Fibroblast of the aortic adventitia (primary cell): ENCODE results near the gene CENPP. TPM values are rescaled to one million over a fixed set of nuclear protein-coding genes. Genes with fewer than 3 reads are reported as not detected.

Experiments
- DNase-seq: peaks from one replicate; pipeline ENCODE4 v3.0.0-alpha.2; 2010; ENCODE audit warnings: low read depth
- H3K4me3 ChIP-seq: 2 replicates; pipeline ENCODE4 v1.5.1; 2011; ENCODE audit warnings: low read depth, mild to moderate bottlenecking, control low read depth, low read length, moderate library complexity
- small RNA-seq: library from RNA; depleted of rRNA; stranded (forward); fragments of <200 nt; gene quantifications from one replicate; pipeline ENCODE3, GENCODE V24; 2012
- total RNA-seq: library from RNA; depleted of rRNA; stranded (reverse); fragments of >200 nt; gene quantifications from 2 replicates; pipeline ENCODE4 v1.2.3, GENCODE V29; 2012; ENCODE audit warnings: low replicate concordance
- TF ChIP-seq, protein P1 (sequence below): IDR thresholded peaks from 2 replicates; pipeline ENCODE4 v1.5.1; 2011; ENCODE audit warnings: mild to moderate bottlenecking, low read length, control low read depth, inconsistent platforms; ENCODE audit not compliant: insufficient read depth

The CENPP gene
- total RNA-seq, 1 donor: 19.3 TPM

GRCh38 chr9:92668746-92669526, 343.2 kb downstream of the CENPP start:
- TF ChIP-seq, protein P1, sequence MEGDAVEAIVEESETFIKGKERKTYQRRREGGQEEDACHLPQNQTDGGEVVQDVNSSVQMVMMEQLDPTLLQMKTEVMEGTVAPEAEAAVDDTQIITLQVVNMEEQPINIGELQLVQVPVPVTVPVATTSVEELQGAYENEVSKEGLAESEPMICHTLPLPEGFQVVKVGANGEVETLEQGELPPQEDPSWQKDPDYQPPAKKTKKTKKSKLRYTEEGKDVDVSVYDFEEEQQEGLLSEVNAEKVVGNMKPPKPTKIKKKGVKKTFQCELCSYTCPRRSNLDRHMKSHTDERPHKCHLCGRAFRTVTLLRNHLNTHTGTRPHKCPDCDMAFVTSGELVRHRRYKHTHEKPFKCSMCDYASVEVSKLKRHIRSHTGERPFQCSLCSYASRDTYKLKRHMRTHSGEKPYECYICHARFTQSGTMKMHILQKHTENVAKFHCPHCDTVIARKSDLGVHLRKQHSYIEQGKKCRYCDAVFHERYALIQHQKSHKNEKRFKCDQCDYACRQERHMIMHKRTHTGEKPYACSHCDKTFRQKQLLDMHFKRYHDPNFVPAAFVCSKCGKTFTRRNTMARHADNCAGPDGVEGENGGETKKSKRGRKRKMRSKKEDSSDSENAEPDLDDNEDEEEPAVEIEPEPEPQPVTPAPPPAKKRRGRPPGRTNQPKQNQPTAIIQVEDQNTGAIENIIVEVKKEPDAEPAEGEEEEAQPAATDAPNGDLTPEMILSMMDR: no peak
- DNase-seq: peak; percentile 51

GRCh38 chr9:92669527-92669889, 343.8 kb downstream of the CENPP start:
- DNase-seq: no peak
- H3K4me3 ChIP-seq: peak overlapping the region; percentile 98
- TF ChIP-seq, protein P1: no peak

More at GRCh38 chr9:92668746-92669526, 343.2 kb downstream of the CENPP start:
- H3K4me3 ChIP-seq: peak overlapping the region; percentile 98

Small RNAs within 50 kb of the gene (small RNA-seq; reads per million reads assigned to genes)
- not detected for gene AL157827.1
- not detected for gene MIR3651
- gene MIR4670: not detected
- 23.4 reads per million, percentile 96 among the genes with 10 or more reads in this experiment for gene SNORA84

Other genes with a start within 250 kb of the CENPP start
- gene SPTLC1, start 210.5 kb upstream of the CENPP start, total RNA-seq: 51.5 and 119 TPM in 2 replicates
- gene IARS1, start 32.3 kb upstream of the CENPP start, total RNA-seq: 428 and 482 TPM in 2 replicates
- 36.5 and 70.7 TPM in 2 replicates for gene NOL8, start 603 bp upstream of the CENPP start, total RNA-seq
- gene OGN, start 78.6 kb downstream of the CENPP start, total RNA-seq: 140 and 166 TPM in 2 replicates
- 0.33 and 16.1 TPM in 2 replicates for gene OMD, start 98.5 kb downstream of the CENPP start, total RNA-seq
- 14.6 and 65.8 TPM in 2 replicates for gene ASPN, start 156.6 kb downstream of the CENPP start, total RNA-seq
- gene ECM2, start 210.0 kb downstream of the CENPP start, total RNA-seq: 23.3 and 74.6 TPM in 2 replicates